Activated CD4-positive, alpha-beta T cell treated with anti-CD3 and anti-CD28 coated beads for 48 hours (primary cell): ENCODE results near the gene KIAA1614.
A peak's percentile ranks its signal among the peaks of the same experiment; 100 is the strongest.
"Not testable (repeated sequence)": the region's sequence is repeated elsewhere in the genome, so short reads cannot be mapped to it uniquely, and the experiment has no call there.

Source experiments
- DNase-seq: peaks from one replicate; pipeline ENCODE4 v3.0.0-alpha.2; 2020

The KIAA1614 gene

DNA sequence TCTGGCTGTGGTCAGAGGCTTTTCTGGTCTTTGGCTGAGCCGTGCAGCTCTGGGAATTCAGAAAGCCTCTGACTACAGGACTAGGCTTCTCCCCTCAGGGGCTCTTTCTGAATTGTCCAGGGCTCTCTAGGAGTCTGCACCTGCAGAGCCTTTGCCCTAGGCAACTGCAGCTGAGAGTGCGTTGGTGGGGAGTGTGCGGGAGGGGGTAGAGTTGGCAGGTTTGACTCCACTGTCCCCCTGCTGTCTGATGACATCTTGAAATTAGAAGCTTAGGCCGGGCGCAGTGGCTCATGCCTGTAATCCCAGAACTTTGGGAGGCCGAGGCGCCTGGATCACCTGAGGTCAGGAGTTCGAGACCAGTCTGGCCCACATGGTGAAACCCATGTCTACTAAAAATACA, 32.9 kb downstream of the KIAA1614 start:
- DNase-seq = no peak

DNA sequence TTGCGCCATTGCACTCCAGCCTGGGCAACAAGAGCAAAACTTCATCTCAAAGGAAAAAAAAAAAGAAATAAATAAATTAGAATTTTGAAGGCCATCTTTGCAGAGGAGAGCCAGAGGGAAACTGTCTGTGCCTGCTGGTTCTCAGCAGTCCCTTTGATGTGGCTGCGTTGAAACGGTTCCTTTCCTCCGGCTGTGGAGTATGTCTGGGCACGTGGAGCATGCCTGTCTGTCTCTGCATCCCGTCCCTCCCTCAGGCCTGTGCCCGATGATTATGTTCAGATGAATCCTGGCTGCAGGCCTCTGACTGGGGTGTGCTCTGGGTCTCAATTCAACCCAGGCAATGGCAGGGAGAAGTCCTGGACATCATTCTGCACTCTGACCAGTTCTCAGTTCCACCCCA, 33.4 kb downstream of the KIAA1614 start:
- DNase-seq = no peak

DNA sequence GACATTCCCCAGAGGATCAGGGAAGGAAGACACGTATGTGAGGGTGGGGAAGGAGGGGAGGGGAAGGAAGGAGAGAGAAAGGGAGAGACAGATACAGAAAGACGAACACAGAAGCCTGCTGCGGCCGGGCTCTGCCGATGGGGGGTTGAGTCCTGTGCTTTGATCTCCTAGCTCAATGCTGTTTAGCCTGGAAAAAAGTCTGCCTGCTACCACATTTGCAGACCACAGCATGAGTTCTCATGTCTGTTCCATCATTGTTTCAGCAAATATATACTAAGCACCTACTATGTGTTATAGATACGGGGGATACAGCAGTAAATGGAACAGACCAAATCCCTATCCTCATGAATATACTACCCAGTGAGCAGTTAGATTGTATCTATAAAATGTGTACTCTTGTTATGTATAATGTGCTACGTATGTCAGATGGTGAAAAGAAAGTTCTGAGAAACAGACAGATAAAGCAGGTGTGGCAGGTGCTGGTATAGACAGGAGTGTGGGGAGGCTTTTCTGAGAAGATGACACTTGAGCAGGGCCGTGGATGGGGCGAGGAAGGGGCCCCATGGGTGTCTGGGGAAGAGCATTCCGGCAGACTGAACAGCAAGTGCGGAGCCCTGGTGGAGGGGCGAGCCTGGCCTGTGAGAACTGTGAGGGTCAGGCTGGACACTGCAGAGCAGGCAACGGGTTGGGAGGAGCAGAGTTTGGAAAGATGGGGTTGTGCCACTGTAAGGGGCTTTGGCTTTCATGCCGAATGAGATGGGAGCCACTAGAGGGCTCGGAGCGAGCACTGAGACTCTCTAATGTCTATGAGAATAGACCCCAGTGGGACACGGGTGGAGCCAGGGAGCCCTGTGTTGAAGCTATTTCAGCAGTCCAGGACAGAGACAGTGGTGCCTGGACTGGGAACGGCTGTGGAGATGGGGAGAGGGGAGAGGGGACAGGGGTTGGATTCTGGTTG, 34.1 kb downstream of the KIAA1614 start:
- DNase-seq = no peak

DNA sequence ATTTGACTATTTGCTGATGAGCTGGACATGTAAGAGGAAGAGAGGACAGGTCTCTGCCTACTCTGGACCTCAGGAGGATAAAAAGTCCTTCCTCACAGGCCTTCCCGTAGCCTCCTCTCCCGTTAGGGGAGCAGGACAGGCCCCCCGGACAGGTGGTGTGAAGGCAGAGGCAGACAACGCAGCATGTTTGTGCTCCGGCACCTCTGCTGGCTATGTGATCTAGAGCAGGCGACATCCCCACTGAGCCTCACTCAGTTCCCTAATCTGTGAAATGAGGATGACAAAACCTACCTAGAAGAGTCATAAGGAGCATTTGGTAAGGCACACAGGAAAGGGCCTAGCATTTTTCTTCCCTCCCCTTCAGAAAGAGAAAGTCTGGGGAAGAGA, 34.8 kb downstream of the KIAA1614 start:
- DNase-seq = no peak

DNA sequence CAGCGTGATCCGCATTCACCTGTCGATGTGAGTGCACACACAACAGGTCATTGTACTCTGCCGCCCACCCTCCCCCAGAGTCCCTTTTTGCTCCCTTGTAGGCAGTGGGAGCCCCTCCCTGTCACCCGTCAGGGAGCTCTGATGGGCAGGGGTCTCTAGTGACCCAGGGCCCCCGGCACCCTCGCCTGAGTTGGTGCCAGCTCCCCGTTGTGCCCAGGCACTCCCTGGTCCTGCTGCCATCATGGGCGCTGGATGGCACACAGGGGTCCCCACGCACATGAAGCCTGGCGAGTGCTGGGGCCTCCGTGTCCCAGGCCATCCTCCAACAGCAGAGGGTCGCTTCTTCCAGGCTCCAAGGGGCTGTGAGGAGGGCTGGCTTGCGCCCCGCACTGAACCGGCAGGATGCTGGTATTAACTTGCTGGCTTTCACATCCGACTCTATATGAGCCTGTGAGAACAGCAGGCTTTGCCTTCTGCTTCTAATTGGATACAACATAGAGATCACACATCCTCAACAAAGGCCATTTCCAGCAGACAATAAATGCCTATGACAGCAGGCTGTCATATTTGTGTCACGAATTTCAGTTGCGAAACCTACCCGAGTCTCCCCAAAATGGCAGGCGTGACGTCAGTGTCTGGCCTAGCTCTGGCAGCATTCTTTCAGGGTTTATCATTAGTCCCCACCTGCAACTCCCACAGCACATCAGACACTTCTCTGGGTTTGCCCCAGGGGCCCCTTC, 35.4 kb downstream of the KIAA1614 start:
- DNase-seq = no peak

DNA sequence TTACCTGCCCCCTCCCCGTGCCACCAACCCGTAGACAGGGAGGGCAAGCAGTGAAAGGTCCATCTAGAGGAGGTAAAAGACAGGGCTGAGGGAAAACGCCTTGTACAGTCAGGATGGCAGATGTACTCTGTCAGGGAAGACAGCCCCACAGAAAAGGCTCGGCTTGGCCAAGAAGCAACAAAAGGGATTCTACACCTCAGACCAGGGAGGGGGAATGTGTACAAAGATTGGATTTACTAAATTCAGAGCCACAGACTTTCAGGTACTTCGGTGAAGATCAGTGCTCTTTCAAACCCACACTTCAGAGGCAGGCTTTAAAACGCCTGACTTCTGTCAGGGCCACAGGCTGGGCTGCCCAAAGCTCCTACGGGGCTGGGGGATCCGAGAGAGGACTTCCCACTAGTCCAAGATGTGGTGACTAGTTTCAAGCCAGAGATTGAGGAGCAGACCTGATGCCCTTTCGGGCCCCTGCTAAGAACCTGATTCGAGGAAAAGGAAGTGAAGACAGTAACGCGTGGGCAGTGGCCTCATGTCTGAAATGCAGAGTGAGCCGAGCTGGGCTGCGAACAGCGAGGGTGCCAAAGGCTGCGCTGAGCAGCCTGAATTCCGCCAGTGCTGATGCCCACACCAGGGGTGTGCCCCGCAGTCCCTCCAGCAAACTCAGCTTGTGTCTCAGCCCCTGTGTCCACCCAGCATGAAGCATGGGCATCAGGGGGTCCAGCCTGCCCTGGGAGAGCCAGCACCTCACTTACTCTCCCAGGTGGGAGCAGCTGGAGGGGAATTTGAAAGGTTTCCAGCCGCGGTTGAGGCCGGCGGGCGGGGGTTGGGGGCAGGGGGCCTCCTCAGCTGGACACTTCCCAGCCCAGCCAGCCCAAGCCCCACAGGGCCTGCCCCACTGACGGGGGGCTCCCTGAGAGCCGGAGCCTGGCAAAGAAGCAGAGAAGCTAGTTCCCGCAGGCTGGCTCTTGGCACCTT, 36.2 kb downstream of the KIAA1614 start:
- no peak for DNase-seq

DNA sequence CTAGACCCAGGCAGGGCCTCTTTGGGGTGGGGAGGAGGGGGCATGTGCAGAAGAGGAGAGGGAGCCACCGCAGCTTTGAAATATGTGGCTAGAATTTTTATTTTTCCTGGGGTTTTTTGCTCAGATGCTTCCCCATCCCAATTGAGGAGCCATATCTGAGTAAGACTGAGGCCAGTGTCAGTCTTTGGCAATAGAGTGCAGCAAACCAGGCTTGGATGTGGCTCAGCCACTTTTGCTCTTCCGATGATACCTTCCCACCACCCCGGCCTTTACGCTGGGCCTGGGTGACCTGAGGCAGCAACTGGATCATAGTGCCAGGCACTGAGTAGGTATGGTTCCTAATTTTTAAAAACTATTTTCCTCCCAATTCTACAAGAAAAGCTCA, 36.9 kb downstream of the KIAA1614 start:
- no peak for DNase-seq

DNA sequence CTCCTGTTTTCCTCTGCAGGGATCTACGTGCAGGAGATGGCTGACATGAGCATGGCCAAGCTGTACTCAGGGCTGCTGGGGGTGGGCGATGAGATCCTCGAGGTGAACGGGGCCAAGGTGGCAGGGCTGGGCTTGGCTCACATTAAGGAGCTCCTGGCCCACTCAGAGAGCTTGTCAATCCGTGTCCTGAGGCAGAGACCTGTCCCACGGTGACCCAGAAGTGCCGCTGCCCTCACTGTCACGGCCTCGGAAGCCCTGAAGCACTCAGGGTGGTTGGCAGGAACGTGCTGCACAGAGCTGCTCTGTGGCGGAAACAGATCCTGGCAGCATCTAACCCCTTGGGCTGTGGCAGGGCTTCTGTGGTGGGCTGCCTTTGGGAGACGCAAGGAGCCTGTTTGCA, 37.6 kb downstream of the KIAA1614 start:
- no peak for DNase-seq

DNA sequence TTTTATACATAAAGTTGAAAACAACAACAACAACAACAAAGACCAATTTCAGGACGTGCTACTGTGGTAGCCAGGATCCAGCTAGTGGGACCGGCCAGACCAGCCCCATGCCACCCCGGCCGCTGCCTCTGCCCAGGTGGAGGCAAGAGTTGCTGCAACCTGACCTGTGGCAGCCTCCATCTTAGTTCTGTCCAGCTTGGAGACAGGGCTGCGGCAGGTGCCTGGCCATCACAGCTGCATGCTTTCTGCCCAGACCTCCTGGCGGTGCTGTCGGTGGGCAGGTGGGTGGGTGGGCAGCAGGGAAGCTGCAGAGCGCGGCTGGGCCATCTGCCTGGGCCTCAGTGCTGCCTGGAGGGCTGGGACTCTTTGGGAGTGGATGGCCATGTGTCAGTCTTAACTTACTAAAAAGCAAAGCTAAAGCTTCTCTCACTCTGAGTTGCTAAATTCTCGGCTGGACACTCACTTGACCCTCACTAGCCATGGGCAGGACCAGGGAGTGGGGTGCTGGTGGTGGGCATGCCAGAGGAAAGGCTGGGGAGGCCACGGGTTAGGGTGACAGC, 38.6 kb downstream of the KIAA1614 start:
- DNase-seq = no peak

DNA sequence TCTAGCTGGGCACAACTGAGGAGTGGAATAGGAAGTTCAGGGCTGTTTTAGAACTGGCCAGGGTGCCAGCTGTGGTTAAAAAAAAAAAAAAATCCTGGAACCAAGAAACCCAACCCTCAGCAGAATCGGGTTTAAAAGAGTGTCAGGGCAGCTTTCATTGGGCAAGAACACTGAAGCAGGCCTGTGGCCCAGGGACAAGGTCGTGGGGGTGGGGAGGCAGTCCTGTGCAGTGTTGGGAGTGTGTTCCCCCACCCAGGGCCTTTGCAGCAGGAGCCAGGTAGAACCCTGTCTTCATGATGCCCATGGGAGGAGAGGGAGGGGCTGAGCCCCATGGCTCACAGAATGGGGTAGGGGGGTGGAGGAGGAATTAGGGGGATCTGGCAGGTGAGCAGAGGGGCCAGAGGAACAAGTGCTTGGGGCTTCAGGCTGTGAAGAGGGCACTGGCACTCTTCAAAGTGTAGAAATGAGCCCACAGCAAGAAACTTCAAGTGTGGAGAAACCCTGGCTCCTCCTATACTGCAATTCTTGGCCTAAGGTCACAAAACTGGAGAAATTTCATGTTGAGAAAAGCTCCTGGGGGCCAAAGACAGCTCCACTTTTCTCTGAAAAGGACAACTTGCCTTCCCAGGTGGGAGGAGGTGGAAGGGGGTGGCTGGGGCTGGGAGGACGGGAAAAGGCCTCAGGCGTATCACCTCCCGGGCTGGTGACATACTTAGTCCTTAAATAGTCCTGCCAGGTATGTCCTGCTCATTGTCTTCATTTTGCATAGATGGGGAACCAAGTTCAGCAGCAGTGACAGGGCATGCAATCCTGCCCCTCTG, 39.3 kb downstream of the KIAA1614 start:
- no peak for DNase-seq

DNA sequence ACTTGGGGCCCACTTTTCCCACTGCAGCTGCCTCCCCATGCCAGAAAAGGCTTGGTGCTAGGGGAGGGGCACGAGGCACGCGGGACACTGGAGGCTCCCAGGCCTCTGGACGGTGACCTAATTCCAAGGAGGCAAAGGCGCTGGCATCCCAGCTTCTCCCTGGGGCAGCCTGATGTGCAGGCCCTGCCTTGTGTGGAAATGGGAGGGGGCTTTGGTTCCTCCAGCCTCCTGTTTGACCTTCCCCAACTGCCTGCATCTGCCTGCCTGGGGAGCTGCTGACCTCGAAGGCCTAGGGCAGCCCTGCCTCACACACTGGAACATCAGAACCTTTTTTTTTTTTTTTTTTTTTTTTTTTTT, 39.9 kb downstream of the KIAA1614 start:
- no peak for DNase-seq

DNA sequence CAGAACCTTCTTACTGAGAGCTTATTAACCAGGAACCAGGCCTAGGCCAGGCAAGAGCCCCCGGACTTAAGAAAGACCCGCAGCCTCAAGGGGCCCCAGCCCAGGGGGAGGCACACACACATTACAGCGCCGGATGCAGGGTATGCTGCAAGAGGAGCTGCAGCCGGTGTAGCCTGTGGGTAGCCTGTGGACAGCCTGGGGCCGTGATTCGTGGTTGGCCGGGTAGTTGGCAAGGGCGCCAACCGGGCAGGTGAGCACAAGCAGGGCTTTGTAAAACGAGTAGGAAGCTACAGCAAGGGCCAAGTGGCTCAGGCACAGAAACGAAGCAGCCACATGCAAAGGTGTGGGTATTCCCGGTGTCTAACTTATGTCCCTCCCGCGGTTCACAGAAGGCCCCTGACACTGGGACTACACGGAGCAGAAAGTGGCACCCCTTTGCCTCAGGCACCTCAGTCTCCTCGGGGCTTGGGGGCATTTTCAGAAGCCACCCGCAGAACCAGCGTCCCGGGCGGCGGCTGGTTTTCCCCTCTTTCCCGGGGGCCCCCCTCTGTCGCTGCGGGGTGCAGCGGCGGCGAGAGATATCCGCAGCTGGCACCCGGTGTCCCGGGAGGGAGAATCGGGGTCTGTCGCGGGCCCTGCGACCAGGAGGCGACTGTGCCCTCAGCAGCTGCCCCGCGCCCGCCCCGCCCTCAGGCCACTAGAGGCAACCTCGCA, 40.8 kb downstream of the KIAA1614 start:
- DNase-seq = no peak

DNA sequence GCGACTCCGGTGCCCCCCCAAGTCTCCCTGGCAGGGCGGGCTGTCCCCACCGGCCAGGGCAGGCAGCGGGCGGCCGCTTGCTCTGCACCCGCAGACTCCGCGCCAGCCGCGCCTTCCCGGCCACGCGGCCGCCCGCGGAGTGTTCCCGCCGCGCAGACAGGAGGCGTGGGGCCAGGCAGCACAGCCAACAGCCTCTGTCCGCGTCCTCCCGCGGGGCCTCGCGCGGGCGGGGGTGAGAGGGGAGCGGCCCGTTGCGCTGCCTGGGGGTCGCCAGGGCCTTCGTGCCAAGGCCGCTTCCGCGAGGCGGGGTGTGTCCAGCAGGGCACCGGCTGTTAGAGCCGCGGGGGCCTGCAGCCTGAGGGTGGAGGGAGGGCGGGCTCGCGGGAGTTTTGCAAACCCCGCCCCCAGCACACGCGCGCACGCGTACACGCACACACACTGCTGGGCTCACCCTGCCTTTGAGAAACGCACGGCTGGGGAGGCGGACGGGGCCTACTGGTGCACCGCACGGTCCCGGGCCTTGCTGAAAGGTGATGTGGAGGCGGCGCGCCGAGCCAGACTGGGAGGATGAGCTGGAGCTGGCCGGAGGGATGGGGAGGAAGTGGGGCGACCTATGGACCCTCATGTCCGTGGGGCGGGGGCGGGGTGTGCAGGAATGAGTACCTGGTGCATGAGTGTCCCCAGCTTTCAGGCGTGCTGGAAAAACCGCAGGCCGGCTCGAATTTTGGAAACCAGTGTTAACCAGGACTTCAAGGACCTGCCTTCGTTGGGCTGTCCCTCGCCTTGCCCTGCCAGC, 41.5 kb downstream of the KIAA1614 start:
- DNase-seq = peak; percentile 74

DNA sequence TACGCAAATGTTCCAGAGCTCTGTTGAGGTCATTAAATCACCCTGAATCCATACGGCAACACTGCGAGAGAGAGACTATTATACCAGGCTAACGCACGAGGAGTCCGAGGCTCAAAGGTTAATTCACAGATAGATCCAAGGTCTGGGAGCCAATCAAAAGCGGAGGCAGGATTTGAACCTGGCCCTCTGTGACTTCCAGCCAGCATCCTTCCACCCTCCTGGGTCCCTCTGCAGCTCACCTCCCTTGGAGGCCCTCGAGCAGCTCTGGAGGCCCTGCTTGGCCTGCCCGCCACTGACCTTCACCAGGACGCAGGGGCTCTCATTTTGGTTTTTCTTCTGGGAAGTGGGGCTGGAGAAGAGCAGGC, 42.1 kb downstream of the KIAA1614 start:
- DNase-seq = no peak

DNA sequence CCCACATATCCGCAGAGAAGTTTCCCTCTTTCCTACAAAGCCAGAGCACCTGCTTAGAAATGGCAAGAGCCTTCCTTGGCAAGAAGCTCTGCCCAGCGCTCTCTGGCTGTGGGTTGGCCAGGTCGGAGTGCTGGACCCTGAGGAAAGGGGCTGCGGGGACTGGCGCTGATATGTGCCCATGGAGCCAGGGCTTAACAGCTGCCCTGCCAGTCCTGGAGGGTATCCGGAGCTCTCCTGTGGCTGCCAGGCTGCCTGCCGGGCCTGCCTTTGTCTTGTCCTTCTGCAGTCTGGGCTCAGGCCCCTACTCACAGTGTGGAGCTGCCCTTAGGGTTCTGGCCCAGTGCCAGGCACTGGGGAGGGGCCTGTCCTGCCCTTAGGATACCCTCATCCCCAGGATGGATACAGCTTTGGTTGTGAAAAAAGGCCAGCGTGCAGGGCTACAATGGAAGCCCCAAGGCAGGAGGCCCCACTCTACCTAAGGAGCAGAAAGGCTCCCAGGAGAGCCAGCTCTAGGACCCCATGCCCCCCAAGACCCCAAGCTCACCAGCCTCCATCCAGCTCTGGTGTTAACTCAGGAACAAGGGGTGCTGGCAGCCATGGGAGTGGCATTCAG, 43.4 kb downstream of the KIAA1614 start:
- no peak for DNase-seq

DNA sequence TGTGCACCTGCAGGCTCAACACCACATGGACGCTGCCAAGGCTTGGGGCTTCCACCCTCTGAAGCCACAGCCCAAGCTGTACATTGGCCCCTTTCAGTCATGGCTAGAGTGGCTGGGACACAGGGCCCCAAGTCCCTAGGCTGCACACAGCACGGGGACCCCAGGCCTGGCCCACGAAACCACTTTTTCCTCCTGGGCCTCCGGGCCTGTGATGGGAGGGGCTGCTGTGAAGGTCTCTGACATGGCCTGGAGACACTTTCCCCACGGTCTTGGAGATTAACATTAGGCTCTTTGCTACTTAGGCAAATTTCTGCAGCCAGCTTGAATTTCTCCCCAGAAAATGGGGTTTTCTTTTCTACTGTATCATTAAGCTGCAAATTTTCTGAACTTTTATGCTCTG, 46.9 kb downstream of the KIAA1614 start:
- not testable (repeated sequence) for DNase-seq

DNA sequence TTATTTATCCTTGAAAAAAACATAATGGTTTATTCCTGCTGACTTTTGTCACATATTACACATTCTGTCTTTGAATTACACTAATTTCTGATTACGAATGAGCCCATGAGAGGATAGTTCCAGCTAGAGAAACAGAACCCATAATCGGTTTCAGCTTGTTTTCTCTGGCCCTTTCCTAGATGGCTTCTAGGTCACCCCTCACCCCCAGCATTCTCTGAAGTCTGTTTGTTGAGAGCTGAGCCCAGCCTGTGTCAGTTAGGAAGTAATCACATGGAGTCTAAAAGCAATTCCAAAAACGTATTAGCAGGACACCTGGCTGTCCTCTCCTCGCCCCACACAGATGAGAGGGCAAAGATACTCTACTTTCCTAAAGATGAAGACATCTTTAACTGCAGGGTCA, 48.9 kb downstream of the KIAA1614 start:
- no peak for DNase-seq

DNA sequence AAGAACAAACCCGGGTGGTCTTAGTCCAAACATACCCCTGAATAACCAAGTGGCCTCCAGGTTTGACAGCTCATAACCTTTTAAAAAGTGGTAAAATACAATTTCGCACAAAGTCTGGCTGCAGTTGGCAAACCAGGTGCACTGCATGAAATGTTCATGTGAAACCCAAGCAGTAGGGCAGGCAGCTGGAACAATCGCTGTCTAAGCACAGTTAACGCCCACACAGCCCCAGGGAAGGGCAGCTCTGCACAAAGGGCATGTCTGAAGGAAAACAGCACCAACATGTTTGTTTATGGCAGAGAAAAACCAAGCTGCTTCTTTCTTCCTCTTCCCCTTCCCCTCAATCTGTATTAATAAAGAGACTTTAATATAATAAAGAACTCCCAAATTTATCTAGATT, 49.5 kb downstream of the KIAA1614 start:
- no peak for DNase-seq

DNA sequence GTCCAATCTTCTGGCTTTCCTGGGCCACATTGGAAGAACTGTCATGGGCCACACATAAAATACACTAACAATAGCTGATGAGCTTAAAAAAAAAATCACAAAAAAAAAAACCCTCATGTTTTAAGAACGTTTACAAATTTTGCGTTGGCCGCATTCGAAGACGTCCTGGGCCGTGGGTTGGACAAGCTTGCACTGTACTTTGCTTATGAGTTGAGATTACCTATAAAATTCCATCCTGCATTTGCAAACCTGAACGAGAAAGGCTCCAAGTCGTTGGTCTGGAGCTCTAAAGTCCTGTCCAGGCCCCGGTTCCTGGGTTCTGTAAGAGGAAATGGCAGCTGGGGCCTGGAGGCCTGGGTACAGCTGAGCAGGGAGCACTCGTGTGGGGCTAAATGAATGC, 51.4 kb downstream of the KIAA1614 start:
- DNase-seq = no peak

DNA sequence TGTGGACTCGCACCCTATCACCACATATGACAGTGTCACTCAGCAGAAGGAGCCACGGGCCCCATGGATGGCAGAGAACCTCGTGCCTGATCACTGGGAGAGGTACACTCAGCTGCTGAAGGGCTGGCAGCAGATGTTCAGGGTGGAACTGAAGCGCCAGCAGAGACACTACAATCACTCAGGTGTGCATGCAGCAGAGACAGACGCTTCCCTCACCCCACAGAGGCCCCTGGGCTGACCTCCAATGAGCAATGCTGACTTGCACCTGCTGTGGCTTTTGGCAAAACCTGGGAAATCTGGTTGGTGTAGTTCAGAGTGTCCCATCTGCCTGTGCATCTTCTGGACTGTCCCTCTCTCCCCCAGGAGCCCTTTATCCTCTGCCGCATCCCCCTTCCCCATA, 51.9 kb downstream of the KIAA1614 start:
- DNase-seq = no peak
